ENCODE measurements around the gene DNAJC3.
"Not testable (repeated sequence)": the region's sequence is repeated elsewhere in the genome, so short reads cannot be mapped to it uniquely, and the experiment has no call there.

Gene DNAJC3

GRCh38 chr13:95676762-95677563 is at the start of gene DNAJC3:
Gene DNAJC3 (plus strand): TSS chr13:95677139. CDS start chr13:95677256, 117 bp downstream.
- peak; percentile 95 for DNase-seq (ENCODE audit: low read depth in 1 of 2, low spot score in 1 of 2)

- no peak for DNase-seq (ENCODE audit: low read depth in 1 of 2, low spot score in 1 of 2)
Observed at GRCh38 chr13:95627590-95627989, 49.3 kb upstream of the DNAJC3 start.

GRCh38 chr13:95628488-95628887 is 48.5 kb upstream of the DNAJC3 start:
- DNase-seq (ENCODE audit: low read depth in 1 of 2, low spot score in 1 of 2) = no peak

- DNase-seq (ENCODE audit: low read depth in 1 of 2, low spot score in 1 of 2) = no peak
Observed at GRCh38 chr13:95629071-95629470, 47.9 kb upstream of the DNAJC3 start.

- no peak for DNase-seq (ENCODE audit: low read depth in 1 of 2, low spot score in 1 of 2)
Observed at GRCh38 chr13:95630593-95630992, 46.3 kb upstream of the DNAJC3 start.

- no peak for DNase-seq (ENCODE audit: low read depth in 1 of 2, low spot score in 1 of 2)
Observed at GRCh38 chr13:95636853-95637252, 40.1 kb upstream of the DNAJC3 start.

GRCh38 chr13:95641291-95642027 is 35.5 kb upstream of the DNAJC3 start:
- DNase-seq (ENCODE audit: low read depth in 1 of 2, low spot score in 1 of 2) = no peak

- no peak for DNase-seq (ENCODE audit: low read depth in 1 of 2, low spot score in 1 of 2)
Observed at GRCh38 chr13:95642028-95642621, 34.8 kb upstream of the DNAJC3 start.

GRCh38 chr13:95642999-95643398 is 33.9 kb upstream of the DNAJC3 start:
- no peak for DNase-seq (ENCODE audit: low read depth in 1 of 2, low spot score in 1 of 2)

GRCh38 chr13:95643571-95643935 is 33.4 kb upstream of the DNAJC3 start:
- DNase-seq (ENCODE audit: low read depth in 1 of 2, low spot score in 1 of 2) = no peak

- no peak for DNase-seq (ENCODE audit: low read depth in 1 of 2, low spot score in 1 of 2)
Observed at GRCh38 chr13:95643936-95644598, 32.9 kb upstream of the DNAJC3 start.

- DNase-seq (ENCODE audit: low read depth in 1 of 2, low spot score in 1 of 2) = no peak
Observed at GRCh38 chr13:95644601-95645052, 32.3 kb upstream of the DNAJC3 start, which contains the start of gene DZIP1. Gene DZIP1 (minus strand): TSS chr13:95644706. CDS start chr13:95642029, 2,677 bp downstream.

GRCh38 chr13:95647321-95647720 is 29.6 kb upstream of the DNAJC3 start:
- no peak for DNase-seq (ENCODE audit: low read depth in 1 of 2, low spot score in 1 of 2)

GRCh38 chr13:95650696-95651095 is 26.2 kb upstream of the DNAJC3 start:
- no peak for DNase-seq (ENCODE audit: low read depth in 1 of 2, low spot score in 1 of 2)

GRCh38 chr13:95652244-95652764 is 24.6 kb upstream of the DNAJC3 start:
- no peak for DNase-seq (ENCODE audit: low read depth in 1 of 2, low spot score in 1 of 2)

- DNase-seq (ENCODE audit: low read depth in 1 of 2, low spot score in 1 of 2) = no peak
Observed at GRCh38 chr13:95652821-95653220, 24.1 kb upstream of the DNAJC3 start.

GRCh38 chr13:95656386-95657015 is 20.4 kb upstream of the DNAJC3 start:
- no peak for DNase-seq (ENCODE audit: low read depth in 1 of 2, low spot score in 1 of 2)

- DNase-seq (ENCODE audit: low read depth in 1 of 2, low spot score in 1 of 2) = no peak
Observed at GRCh38 chr13:95659500-95659899, 17.4 kb upstream of the DNAJC3 start.

- no peak for DNase-seq (ENCODE audit: low read depth in 1 of 2, low spot score in 1 of 2)
Observed at GRCh38 chr13:95660981-95661581, 15.9 kb upstream of the DNAJC3 start.

- not testable (repeated sequence) for DNase-seq (ENCODE audit: low read depth in 1 of 2, low spot score in 1 of 2)
Observed at GRCh38 chr13:95667235-95667634, 9.7 kb upstream of the DNAJC3 start.
